Thoracic aorta (tissue), 2 donors: Measurements from ENCODE around the gene LRMDA. TPM values are rescaled to one million over a fixed set of nuclear protein-coding genes. Genes with fewer than 3 reads are reported as not detected.

Experiments
- ATAC-seq: fragments of 150-250 bp; one replicate; pipeline ENCODE4 v1.8.0; 2017; ENCODE audit warnings: low read depth; ENCODE audit not compliant: insufficient number of reproducible peaks, low FRiP score
- DNase-seq: peaks from one replicate; pipeline ENCODE4 v3.0.0-alpha.2; 2020; ENCODE audit warnings: low spot score
- H3K27ac ChIP-seq, 2 donors: fragments of 200-600 bp; sonication (generic); 1 replicate in 1 of 2; 2 replicates in 1 of 2; pipeline ENCODE4 v1.5.1; 2016; ENCODE audit warnings: mild to moderate bottlenecking in 2 of 2, moderate library complexity in 2 of 2
- H3K27me3 ChIP-seq: fragments of 200-600 bp; sonication (generic); replicated peaks from 2 replicates; pipeline ENCODE4 v1.6.0; 2016; ENCODE audit warnings: mild to moderate bottlenecking; ENCODE audit not compliant: insufficient read depth
- H3K36me3 ChIP-seq: fragments of 200-600 bp; sonication (generic); one replicate; pipeline ENCODE4 v1.5.1; 2016
- H3K4me1 ChIP-seq, 2 donors: fragments of 200-600 bp; sonication (generic); 1 replicate in 1 of 2; 2 replicates in 1 of 2; pipeline versions ENCODE4 v1.5.1 to v1.6.0; 2016; ENCODE audit warnings: low read depth in 2 of 2, mild to moderate bottlenecking in 1 of 2; ENCODE audit not compliant: control insufficient read depth in 1 of 2
- H3K4me3 ChIP-seq: fragments of 200-600 bp; sonication (generic); 2 replicates; pipeline ENCODE4 v1.5.1; 2016; ENCODE audit warnings: mild to moderate bottlenecking
- H3K9me3 ChIP-seq: fragments of 200-600 bp; sonication (generic); 2 replicates; pipeline ENCODE4 v1.5.1; 2016
- total RNA-seq, 2 donors: library from RNA; depleted of rRNA; stranded (reverse); fragments of >200 nt; gene quantifications; one replicate each; pipeline versions ENCODE4 v1.1.0 to v1.2.3, GENCODE V29; 2016
- TF ChIP-seq, protein P1 (sequence below): fragments of 200-600 bp; sonication (generic); IDR thresholded peaks from one replicate; pipeline ENCODE4 v1.5.1; 2019; ENCODE audit warnings: antibody characterized with exemption

The LRMDA gene
- total RNA-seq, 2 donors from 2014 or later = 8.3 to 36.6 TPM

DNA sequence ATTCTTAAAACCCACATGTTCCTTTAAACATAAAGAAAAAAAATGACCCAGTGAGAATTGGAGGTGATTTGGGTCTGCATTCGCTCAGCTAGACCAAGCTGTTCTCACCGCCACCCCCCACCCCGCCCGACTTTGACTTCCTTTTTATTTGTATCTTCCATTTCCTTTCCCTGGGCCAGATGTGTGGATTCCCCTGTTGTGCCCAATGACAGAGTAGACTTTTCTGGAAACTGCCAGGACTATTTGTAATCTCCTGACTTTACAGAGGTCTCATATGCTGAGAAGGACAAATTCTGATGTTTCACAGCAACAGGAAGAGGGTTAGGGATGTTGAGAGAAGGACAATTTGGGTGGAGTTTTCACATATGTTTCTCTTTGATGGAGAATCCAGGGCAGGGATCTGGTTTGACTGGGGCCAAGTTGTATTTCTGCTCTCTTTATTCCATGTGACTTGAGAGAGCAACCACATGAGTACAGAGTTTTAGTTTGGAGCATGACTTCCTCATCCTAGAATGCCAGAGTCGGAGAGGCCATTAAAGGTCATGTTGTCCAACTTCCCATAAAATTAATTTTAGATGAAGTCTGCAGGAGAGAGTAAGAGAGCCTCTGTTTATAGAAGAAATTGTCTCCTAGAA lies 1023.2 kb downstream of the LRMDA start:
- Histone ChIP-seq H3K4me1 (peaks cover 12 to 55% of the 10 kb centered on the region in 2 donors), H3K4me3 (no peak overlapping the region), H3K27ac (peak overlapping the region in 1 of 2 donors; percentile 9), H3K36me3 (no peaks in the 10 kb centered on the region), H3K27me3 (no peaks in the 10 kb centered on the region), H3K9me3 (no peaks in the 10 kb centered on the region)
- ATAC-seq (no peak), DNase-seq (no peak)
- TF ChIP-seq, protein P1, sequence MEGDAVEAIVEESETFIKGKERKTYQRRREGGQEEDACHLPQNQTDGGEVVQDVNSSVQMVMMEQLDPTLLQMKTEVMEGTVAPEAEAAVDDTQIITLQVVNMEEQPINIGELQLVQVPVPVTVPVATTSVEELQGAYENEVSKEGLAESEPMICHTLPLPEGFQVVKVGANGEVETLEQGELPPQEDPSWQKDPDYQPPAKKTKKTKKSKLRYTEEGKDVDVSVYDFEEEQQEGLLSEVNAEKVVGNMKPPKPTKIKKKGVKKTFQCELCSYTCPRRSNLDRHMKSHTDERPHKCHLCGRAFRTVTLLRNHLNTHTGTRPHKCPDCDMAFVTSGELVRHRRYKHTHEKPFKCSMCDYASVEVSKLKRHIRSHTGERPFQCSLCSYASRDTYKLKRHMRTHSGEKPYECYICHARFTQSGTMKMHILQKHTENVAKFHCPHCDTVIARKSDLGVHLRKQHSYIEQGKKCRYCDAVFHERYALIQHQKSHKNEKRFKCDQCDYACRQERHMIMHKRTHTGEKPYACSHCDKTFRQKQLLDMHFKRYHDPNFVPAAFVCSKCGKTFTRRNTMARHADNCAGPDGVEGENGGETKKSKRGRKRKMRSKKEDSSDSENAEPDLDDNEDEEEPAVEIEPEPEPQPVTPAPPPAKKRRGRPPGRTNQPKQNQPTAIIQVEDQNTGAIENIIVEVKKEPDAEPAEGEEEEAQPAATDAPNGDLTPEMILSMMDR = no peak

DNA sequence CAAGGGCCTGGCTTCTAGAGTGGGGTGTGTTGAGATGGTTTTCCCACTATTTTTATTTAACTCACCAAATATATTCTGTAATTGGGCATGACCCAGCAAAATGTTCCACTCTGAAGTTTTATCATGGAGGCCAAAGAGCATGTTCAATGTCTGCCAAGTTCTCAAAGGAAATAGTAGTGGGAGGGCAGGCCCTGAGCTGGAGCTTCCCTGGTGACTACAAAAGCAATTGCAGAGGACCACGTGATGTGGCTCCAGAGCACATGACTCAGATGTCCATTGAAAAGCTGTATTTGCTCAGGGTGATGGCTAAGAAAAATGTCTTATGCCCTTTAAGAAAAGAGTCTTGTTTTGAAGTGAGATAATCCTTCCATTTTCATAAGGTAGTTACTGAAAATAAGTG lies 1024.8 kb downstream of the LRMDA start:
- ATAC-seq (peak; percentile 81), DNase-seq (no peak)
- no peaks in the 10 kb centered on the region for H3K36me3 ChIP-seq
- no peaks in the 10 kb centered on the region for H3K9me3 ChIP-seq
- no peak overlapping the region for H3K4me3 ChIP-seq
- no peaks in the 10 kb centered on the region for H3K27me3 ChIP-seq
- TF ChIP-seq, protein P1 = no peak
- peak overlapping the region; percentile 58 to 65 for H3K27ac ChIP-seq
- peaks cover 12 to 66% of the 10 kb centered on the region in 2 donors for H3K4me1 ChIP-seq

DNA sequence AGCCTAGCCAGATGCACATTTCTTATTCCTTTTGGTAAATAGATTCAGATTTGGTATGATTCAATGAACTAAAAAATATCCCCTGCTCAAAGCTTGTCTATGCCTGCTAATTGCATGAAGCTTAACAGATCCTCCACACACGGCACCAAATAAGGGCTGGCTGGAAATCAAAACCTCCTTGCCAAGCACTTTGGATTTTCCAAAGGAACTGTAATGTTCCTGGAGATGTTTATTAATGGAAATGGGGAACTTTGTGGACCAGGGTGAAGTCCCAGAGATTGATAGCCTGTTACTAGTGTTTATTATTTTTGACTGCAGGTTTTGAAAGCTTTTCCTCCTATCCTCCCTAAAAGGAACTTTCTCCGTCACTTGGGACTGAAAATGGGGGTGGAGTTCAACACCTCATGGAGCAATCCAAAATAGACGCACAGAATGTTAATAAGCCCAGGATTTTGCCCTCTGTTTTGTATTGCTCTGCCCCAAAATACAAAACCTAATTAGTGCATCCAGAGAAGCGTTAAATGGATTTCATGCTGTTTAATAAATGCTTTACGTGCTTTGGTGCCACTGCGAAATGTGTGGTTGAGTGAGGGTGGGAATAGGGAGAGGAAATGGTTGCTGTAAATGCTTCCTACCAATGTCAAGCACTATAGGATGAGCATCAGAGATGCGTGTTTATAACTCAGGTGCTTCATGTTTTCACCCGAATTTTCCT lies 1027.7 kb downstream of the LRMDA start:
- H3K4me1 ChIP-seq = peaks cover 12 to 64% of the 10 kb centered on the region in 2 donors
- DNase-seq (no peak), ATAC-seq (no peak)

DNA sequence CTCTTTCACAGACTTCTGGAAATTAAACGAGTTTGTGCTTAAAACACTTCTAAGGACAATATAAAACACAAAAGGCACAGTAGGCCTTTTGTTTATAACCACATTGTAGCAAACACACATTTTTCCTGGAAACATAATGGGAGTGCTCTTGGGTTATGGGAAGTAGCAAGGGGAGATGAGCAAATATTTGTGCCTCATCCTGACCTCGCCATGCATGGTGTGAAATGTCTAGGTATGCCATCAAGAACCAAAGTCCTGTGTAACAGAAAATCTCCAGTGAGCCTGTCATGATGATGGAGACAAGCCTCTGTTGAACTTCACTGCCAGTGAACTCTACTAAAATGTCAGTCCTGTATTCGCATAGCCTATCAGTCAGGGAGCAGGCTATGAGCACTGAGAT lies 1029.6 kb downstream of the LRMDA start:
- Histone ChIP-seq H3K9me3 (no peaks in the 10 kb centered on the region), H3K36me3 (no peaks in the 10 kb centered on the region), H3K4me1 (peaks cover 12 to 47% of the 10 kb centered on the region in 2 donors), H3K4me3 (no peak overlapping the region), H3K27me3 (no peaks in the 10 kb centered on the region), H3K27ac (peak overlapping the region in 1 of 2 donors; percentile 81)
- DNase-seq = no peak
- ATAC-seq = no peak
- TF ChIP-seq, protein P1 = no peak

More for the DNA sequence above, 1027.7 kb downstream of the LRMDA start:
- no peaks in the 10 kb centered on the region for H3K9me3 ChIP-seq
- peak overlapping the region; percentile 79 to 81 for H3K27ac ChIP-seq
- H3K27me3 ChIP-seq = no peaks in the 10 kb centered on the region
- TF ChIP-seq, protein P1 = no peak
- peak overlapping the region; percentile 36 for H3K4me3 ChIP-seq
- no peaks in the 10 kb centered on the region for H3K36me3 ChIP-seq

DNA sequence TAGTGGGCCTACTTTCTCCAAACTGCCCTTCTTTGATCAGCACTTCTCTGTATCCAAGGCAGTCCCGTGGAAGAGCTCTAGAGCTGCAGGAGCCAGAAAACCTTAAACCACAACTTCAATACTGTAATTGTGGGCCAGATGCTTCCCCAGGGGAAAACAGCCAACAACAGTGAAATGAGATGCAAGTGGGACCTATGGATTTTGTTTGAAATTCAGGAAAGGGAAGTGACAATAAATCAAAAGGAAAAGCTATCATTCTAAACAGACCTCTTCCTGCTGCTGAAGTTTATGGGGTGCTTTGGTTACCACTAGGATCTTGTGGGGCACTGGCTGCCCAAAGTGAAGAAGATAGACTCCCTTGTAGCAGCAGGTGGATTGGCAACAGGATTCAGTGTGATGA lies 1031.7 kb downstream of the LRMDA start:
- H3K27ac ChIP-seq = no peak overlapping the region
- H3K27me3 ChIP-seq = no peaks in the 10 kb centered on the region
- no peaks in the 10 kb centered on the region for H3K36me3 ChIP-seq
- TF ChIP-seq, protein P1 = no peak
- no peaks in the 10 kb centered on the region for H3K9me3 ChIP-seq
- H3K4me3 ChIP-seq = no peak overlapping the region
- DNase-seq = no peak
- H3K4me1 ChIP-seq = peaks cover 9 to 31% of the 10 kb centered on the region in 2 donors
- no peak for ATAC-seq
